ENCODE measurements around the gene GRAMD1C. TPM values are rescaled to one million over a fixed set of nuclear protein-coding genes. Genes with fewer than 3 reads are reported as not detected.

GRAMD1C gene
- total RNA-seq, result under 1 TPM; 0.29 to 0.61 TPM

DNA sequence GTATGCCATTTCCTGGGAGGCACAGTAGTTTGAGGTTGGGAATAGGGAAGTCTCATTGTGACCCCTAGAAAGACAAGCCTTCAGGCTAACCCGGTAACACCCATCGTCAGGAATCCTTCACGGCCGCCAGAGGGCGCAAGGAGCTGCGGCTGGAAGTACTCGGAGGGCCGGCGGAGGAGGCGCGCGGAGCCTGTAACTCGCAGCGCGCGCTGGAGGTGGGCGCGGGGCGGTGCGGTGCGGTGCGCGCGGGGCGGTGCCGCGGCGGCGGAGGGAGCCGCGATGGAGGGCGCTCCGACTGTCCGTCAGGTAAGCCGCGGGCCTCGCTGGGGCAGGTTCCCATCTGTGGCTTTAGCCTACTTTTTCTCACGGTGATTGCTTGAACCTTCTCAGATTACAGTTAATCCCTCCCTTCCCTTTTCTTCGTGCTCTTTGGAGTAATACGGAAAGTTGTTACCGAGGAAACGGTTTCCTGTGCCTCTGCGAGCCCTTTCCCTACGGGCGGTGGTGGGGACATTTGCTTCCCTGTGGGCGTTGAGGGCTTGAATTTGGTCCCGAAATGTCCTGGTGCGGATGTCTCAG, at the start of gene GRAMD1C:
TSS of gene GRAMD1C (plus strand) at position 158 of the 579 bp plus-strand sequence. CDS start at position 280, 122 bp downstream.
- DNase-seq (peak; percentile 91), ATAC-seq (peak; percentile 100)
- TF ChIP-seq, protein P1, sequence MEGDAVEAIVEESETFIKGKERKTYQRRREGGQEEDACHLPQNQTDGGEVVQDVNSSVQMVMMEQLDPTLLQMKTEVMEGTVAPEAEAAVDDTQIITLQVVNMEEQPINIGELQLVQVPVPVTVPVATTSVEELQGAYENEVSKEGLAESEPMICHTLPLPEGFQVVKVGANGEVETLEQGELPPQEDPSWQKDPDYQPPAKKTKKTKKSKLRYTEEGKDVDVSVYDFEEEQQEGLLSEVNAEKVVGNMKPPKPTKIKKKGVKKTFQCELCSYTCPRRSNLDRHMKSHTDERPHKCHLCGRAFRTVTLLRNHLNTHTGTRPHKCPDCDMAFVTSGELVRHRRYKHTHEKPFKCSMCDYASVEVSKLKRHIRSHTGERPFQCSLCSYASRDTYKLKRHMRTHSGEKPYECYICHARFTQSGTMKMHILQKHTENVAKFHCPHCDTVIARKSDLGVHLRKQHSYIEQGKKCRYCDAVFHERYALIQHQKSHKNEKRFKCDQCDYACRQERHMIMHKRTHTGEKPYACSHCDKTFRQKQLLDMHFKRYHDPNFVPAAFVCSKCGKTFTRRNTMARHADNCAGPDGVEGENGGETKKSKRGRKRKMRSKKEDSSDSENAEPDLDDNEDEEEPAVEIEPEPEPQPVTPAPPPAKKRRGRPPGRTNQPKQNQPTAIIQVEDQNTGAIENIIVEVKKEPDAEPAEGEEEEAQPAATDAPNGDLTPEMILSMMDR (IDR thresholded peaks at IDR 0.05), result peak; percentile 71
- intact Hi-C loops (cut with micrococcal nuclease), result loop anchor here (1.0 to 5.0 kb wide), 2 partner anchors 75 to 101 kb away; no protein-coding TSS in a partner anchor
- H3K4me3 Mint-ChIP-seq, result peak within 1 kb of the TSS; percentile 75
- H3K4me1 Mint-ChIP-seq (ENCODE audit: low read depth), result peaks cover 9% of the 10 kb centered on the region
- no peak within 1 kb of the TSS for H3K27ac Mint-ChIP-seq
- no peaks in the 10 kb centered on the region for H3K27me3 Mint-ChIP-seq
- no peaks in the 10 kb centered on the region for H3K9me3 Mint-ChIP-seq
- no peaks in the 10 kb centered on the region for H3K36me3 Mint-ChIP-seq (ENCODE audit: low read depth)
- ChIA-PET CTCF (interaction anchor here (0.6 to 2.9 kb wide), 10 partner anchors 17 to 316 kb away, joined by 3 to 15 read pairs (median 4); no protein-coding TSS in a partner anchor), POLR2A (no interaction called here)

DNA sequence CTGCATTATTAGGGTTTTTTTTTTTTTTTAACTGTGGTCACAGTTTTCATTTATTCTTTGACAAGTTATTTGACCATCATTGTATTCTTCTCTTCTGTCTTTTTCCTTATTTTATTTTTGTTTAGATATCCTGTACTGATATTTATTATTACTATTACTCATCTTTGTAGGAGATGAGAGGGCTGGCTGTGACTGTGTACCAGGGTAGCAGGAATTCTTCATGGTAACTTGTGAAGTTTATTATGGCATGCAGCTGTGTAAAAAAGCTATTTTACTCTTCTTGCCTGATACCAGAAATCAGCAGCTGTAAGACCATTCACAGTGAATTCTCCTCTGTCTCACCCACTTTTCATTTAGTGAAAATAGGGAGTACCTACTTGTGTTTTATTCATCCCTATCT, 47.2 kb upstream of the GRAMD1C start:
- TF ChIP-seq, protein P1 (IDR thresholded peaks at IDR 0.05), result no peak
- no peak overlapping the region for H3K4me3 Mint-ChIP-seq
- ATAC-seq, result no peak
- H3K27me3 Mint-ChIP-seq, result no peaks in the 10 kb centered on the region
- POLR2A ChIA-PET, result interaction anchor here (0.6 to 0.9 kb wide), 2 partner anchors 18 to 51 kb away, joined by 3 to 4 read pairs; no protein-coding TSS in a partner anchor
- H3K36me3 Mint-ChIP-seq (ENCODE audit: low read depth), result peaks cover 15% of the 10 kb centered on the region
- DNase-seq, result no peak
- intact Hi-C loops (cut with micrococcal nuclease), result no loop called here
- no peaks in the 10 kb centered on the region for H3K4me1 Mint-ChIP-seq (ENCODE audit: low read depth)
- H3K27ac Mint-ChIP-seq, result no peak overlapping the region
- no peaks in the 10 kb centered on the region for H3K9me3 Mint-ChIP-seq
- CTCF ChIA-PET, result interaction anchor here (0.8 to 1.4 kb wide), 2 partner anchors 53 to 55 kb away, joined by 3 to 5 read pairs; no protein-coding TSS in a partner anchor

GRCh38 chr3:113794526-113794925, 44.1 kb upstream of the GRAMD1C start:
- Mint-ChIP-seq H3K4me1 (ENCODE audit: low read depth) (no peaks in the 10 kb centered on the region), H3K9me3 (no peaks in the 10 kb centered on the region), H3K27me3 (no peaks in the 10 kb centered on the region), H3K4me3 (no peak overlapping the region), H3K36me3 (ENCODE audit: low read depth) (peaks cover 14% of the 10 kb centered on the region), H3K27ac (no peak overlapping the region)
- ChIA-PET CTCF (interaction anchor here (2.2 kb wide), 1 partner anchor 59 kb away, joined by 7 read pairs; no protein-coding TSS in a partner anchor), POLR2A (interaction anchor here (1.3 kb wide), 1 partner anchor 50 kb away, joined by 3 read pairs; no protein-coding TSS in a partner anchor)
- TF ChIP-seq, protein P1 (IDR thresholded peaks at IDR 0.05), result no peak
- no peak for DNase-seq
- no peak for ATAC-seq
- intact Hi-C loops (cut with micrococcal nuclease), result no loop called here

GRCh38 chr3:113795693-113796092, 42.9 kb upstream of the GRAMD1C start:
- no peak for ATAC-seq
- Mint-ChIP-seq H3K27ac (no peak overlapping the region), H3K9me3 (no peaks in the 10 kb centered on the region), H3K36me3 (ENCODE audit: low read depth) (peaks cover 14% of the 10 kb centered on the region), H3K4me3 (no peak overlapping the region), H3K4me1 (ENCODE audit: low read depth) (no peaks in the 10 kb centered on the region), H3K27me3 (no peaks in the 10 kb centered on the region)
- no peak for DNase-seq
- CTCF ChIA-PET, result interaction anchor here (0.9 to 2.2 kb wide), 2 partner anchors 45 to 60 kb away, joined by 3 to 7 read pairs; no protein-coding TSS in a partner anchor
- TF ChIP-seq, protein P1 (IDR thresholded peaks at IDR 0.05), result no peak
- intact Hi-C loops (cut with micrococcal nuclease), result no loop called here
- POLR2A ChIA-PET, result interaction anchor here (0.5 kb wide), 1 partner anchor 27 kb away, joined by 3 read pairs; no protein-coding TSS in a partner anchor
